Kidney epithelial cell (primary cell): ENCODE measurements around the gene TREM2. TPM values are rescaled to one million over a fixed set of nuclear protein-coding genes. Genes with fewer than 3 reads are reported as not detected.

Source experiments
- DNase-seq: peaks from one replicate; pipeline ENCODE4 v3.0.0-alpha.2; 2010; ENCODE audit warnings: low read depth
- H3K27me3 ChIP-seq: 2 replicates; pipeline ENCODE4 v1.6.0; 2011; ENCODE audit warnings: low read length; ENCODE audit not compliant: control insufficient read depth, insufficient read depth
- H3K36me3 ChIP-seq: 2 replicates; pipeline ENCODE4 v1.5.1; 2011; ENCODE audit warnings: low read length; ENCODE audit not compliant: control insufficient read depth, insufficient read depth
- H3K4me3 ChIP-seq: 2 replicates; pipeline ENCODE4 v1.5.1; 2011; ENCODE audit warnings: low read depth, mild to moderate bottlenecking, control low read depth, low read length
- total RNA-seq: library from RNA; depleted of rRNA; stranded (reverse); fragments of >200 nt; gene quantifications from 2 replicates; pipeline ENCODE4 v1.2.3, GENCODE V29; 2015
- TF ChIP-seq, protein P1 (sequence below): IDR thresholded peaks from 2 replicates; pipeline ENCODE4 v1.5.1; 2011; ENCODE audit warnings: mild to moderate bottlenecking, moderate library complexity, low read length, control low read depth, inconsistent platforms; ENCODE audit not compliant: insufficient read depth, poor library complexity, severe bottlenecking

Gene TREM2
- total RNA-seq, 1 donor from 2014 or later, result not detected

DNA sequence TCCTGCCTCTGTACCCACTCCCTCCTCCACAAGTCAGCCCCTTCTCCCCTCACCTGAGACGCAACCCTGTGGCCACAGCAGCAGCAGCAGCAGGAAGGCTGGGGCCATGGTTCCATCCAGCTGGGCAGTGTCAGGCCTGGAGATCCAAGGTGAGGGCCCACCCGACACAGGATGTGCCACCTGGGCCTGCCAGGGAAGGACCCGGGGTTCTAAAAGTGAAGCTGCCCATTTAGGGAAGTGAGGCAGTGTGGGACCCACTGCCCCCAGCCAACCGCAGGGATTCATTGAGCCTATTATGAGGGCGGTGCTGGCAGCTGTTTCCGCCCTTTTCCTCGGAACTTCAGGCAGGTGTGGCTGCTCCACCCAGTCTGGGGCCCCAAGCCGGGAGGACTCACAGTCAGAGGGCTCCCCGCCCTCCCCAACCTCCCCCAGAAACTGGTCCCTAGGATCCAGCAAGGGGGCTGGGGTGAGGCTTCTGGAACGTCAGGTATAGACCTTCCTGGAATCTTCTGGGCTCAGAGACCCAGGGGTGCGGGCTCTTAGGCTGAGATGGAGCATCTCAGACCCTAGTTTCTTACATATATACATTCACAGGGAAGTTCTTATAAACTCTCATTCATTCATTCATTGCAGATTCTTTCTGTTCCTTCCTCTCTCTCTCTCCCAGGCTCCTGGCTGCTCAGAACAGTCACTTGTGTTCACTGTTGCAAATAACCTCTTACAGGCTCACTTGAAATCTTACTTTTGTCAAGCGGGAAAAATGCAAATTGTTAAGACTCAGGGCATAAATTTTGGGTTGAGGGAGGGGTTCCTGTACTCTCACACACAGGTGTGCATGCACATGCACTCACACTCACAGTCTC, 38.2 kb upstream of the TREM2 start, which contains the start of gene TREML2:
Gene TREML2 (minus strand): TSS at position 249 of the 863 bp plus-strand sequence. CDS start 141 bp downstream, at position 108.
- H3K27me3 ChIP-seq, result no peaks in the 10 kb centered on the region

GRCh38 chr6:41200296-41200900, 37.5 kb upstream of the TREM2 start:
- Histone ChIP-seq H3K4me3 (no peak overlapping the region), H3K36me3 (no peaks in the 10 kb centered on the region), H3K27me3 (no peaks in the 10 kb centered on the region)
- TF ChIP-seq, protein P1, sequence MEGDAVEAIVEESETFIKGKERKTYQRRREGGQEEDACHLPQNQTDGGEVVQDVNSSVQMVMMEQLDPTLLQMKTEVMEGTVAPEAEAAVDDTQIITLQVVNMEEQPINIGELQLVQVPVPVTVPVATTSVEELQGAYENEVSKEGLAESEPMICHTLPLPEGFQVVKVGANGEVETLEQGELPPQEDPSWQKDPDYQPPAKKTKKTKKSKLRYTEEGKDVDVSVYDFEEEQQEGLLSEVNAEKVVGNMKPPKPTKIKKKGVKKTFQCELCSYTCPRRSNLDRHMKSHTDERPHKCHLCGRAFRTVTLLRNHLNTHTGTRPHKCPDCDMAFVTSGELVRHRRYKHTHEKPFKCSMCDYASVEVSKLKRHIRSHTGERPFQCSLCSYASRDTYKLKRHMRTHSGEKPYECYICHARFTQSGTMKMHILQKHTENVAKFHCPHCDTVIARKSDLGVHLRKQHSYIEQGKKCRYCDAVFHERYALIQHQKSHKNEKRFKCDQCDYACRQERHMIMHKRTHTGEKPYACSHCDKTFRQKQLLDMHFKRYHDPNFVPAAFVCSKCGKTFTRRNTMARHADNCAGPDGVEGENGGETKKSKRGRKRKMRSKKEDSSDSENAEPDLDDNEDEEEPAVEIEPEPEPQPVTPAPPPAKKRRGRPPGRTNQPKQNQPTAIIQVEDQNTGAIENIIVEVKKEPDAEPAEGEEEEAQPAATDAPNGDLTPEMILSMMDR, result no peak
- no peak for DNase-seq

More for the DNA sequence above, 38.2 kb upstream of the TREM2 start, which contains the start of gene TREML2:
- no peak for DNase-seq
- TF ChIP-seq, protein P1, result no peak
- Histone ChIP-seq H3K36me3 (no peaks in the 10 kb centered on the region), H3K4me3 (no peak within 1 kb of the TSS)

DNA sequence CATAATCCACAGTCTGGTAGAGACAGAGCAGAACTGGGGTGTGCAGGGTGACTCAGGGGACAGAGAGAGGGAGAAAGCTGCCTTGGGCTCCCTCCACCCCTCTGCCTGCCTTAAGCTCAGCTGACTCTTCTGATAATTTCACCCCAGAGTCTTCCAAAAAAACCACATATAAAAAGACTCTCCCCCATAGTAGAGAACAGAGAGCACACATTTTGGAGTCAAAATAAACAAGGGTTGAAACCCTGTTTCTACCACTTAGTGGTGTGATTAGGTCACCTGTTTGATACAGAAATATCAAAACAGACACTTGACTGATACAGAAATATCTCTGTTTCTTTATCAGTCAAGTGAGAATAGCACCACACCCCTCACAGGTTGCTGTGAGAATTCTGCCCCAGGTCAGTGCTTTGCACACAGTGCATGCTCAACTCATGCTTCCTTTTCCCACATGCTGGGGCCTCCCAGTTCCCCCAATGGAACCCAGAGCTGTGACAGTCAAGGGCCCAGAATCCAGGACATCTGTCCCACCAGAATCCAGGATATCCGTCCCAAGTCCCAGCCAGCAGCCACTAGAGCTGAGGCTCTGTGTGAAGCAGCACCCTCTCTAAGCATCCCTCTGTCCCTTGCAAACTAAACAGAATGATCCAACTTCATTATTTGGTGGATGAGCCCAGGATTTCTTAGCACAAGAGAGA, 36.8 kb upstream of the TREM2 start:
- no peaks in the 10 kb centered on the region for H3K36me3 ChIP-seq
- H3K27me3 ChIP-seq, result no peaks in the 10 kb centered on the region
- no peak overlapping the region for H3K4me3 ChIP-seq
- TF ChIP-seq, protein P1, result no peak
- no peak for DNase-seq

DNA sequence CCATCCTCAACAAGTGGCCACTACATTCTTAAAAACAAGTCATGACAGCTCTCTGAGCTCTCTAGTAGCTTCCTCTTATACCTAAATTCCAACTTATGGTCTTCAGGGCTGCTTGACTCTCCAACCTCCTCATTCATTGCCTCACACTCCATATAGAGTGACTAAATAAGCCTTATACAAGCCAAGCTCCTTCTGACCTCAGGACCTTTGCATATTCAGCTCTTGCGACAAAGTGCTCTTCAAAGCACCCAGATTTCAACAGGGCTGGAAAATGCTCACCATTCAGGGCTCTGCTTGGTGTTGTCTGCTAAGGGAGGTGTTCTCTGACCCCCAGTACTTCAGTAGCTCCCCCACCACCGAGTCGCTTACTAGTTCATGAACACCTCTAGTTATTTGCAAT, 34.3 kb upstream of the TREM2 start:
- H3K36me3 ChIP-seq, result no peaks in the 10 kb centered on the region
- H3K27me3 ChIP-seq, result peaks cover 2% of the 10 kb centered on the region
- TF ChIP-seq, protein P1, result no peak
- H3K4me3 ChIP-seq, result no peak overlapping the region
- DNase-seq, result no peak

DNA sequence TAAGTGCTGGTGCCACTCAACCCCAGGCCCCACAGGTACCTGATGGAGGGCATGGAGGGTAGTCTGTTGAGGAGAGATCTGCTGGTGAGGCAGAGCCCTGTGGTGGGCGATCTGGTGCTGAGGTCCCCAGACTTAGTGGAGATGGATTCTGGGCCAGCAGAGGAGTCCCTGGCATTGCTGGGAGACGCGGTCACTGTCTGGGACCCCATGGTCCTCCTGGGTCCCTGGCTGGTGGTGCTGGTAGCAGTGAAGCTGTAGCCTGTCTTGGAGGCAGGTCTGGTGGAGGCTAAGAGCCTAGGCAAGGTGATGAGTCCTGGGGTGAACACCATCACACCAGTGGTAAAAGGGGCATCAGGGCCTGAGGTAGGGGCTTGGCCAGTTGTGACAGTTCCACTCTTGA, 31.5 kb upstream of the TREM2 start:
- Histone ChIP-seq H3K36me3 (no peaks in the 10 kb centered on the region), H3K27me3 (peaks cover 2% of the 10 kb centered on the region), H3K4me3 (no peak overlapping the region)
- TF ChIP-seq, protein P1, result no peak
- DNase-seq, result no peak
